ENCODE data around the gene DYNC2H1. TPM values are rescaled to one million over a fixed set of nuclear protein-coding genes. Genes with fewer than 3 reads are reported as not detected.

Gene DYNC2H1
- polyA plus RNA-seq, 1 donor (not counting 4 experiments of a cell fraction or from before 2014, with no cell fraction given) = 18.5 TPM

- Histone ChIP-seq H2AFZ (ENCODE audit: control insufficient read depth, low read length) (no peak overlapping the region), H3K79me2 (ENCODE audit: control insufficient read depth, insufficient read depth, low read length) (no peaks in the 10 kb centered on the region), H3K9me3 (ENCODE audit: control insufficient read depth, low read depth, low read length) (no peaks in the 10 kb centered on the region), H3K4me1 (ENCODE audit: control insufficient read depth, extremely low read depth, insufficient read depth, low read length) (no peaks in the 10 kb centered on the region), H3K9ac (ENCODE audit: control insufficient read depth, extremely low read depth, insufficient read depth, low read length) (no peak overlapping the region), H4K20me1 (ENCODE audit: control insufficient read depth, extremely low read depth, insufficient read depth, low read length) (no peaks in the 10 kb centered on the region), H3K27ac (ENCODE audit: control insufficient read depth, insufficient read depth, low read length) (no peak overlapping the region), H3K4me3 (ENCODE audit: control insufficient read depth in 2 of 3, extremely low read depth in 1 of 3, insufficient read depth in 2 of 3, low read depth in 1 of 3, low read length in 3 of 3) (no peak overlapping the region), H3K9me1 (ENCODE audit: control insufficient read depth, extremely low read depth, insufficient read depth, low read length) (no peaks in the 10 kb centered on the region), H3K27me3 (ENCODE audit: control insufficient read depth, extremely low read depth, insufficient read depth, low read length) (no peaks in the 10 kb centered on the region), H3K4me2 (ENCODE audit: control insufficient read depth, extremely low read depth, insufficient read depth, low read depth, low read length) (no peak overlapping the region), H3K36me3 (ENCODE audit: control insufficient read depth in 2 of 2, extremely low read depth in 1 of 2, insufficient read depth in 2 of 2, low read length in 2 of 2) (peaks cover 0 to 4% of the 10 kb centered on the region in 2 experiments)
- TF ChIP-seq CTCF (optimal IDR thresholded peaks at IDR 0.05 in 1 of 3, IDR thresholded peaks at IDR 0.05 in 1 of 3, conservative IDR thresholded peaks at IDR 0.05 in 1 of 3; ENCODE audit: extremely low read depth in 1 of 3, insufficient read depth in 2 of 3, low read length in 3 of 3) = no peak
- TF ChIP-seq EZH2 (IDR thresholded peaks at IDR 0.05; ENCODE audit: low read length) = no peak
- dilution Hi-C loops (cut with MboI; ENCODE audit: extremely low pct_ligation_motif_present, low sequenced_read_pairs) = no loop called here
- FAIRE-seq = no peak
- no peak for DNase-seq (ENCODE audit: low read depth, low spot score)
Measured at GRCh38 chr11:103420593-103420992, 311.4 kb downstream of the DYNC2H1 start.

GRCh38 chr11:103433386-103434072, 324.3 kb downstream of the DYNC2H1 start:
- TF ChIP-seq CTCF (optimal IDR thresholded peaks at IDR 0.05 in 1 of 3, IDR thresholded peaks at IDR 0.05 in 1 of 3, conservative IDR thresholded peaks at IDR 0.05 in 1 of 3; ENCODE audit: extremely low read depth in 1 of 3, insufficient read depth in 2 of 3, low read length in 3 of 3) (no peak), EZH2 (IDR thresholded peaks at IDR 0.05; ENCODE audit: low read length) (no peak)
- Histone ChIP-seq H4K20me1 (ENCODE audit: control insufficient read depth, extremely low read depth, insufficient read depth, low read length) (no peaks in the 10 kb centered on the region), H3K9me3 (ENCODE audit: control insufficient read depth, low read depth, low read length) (no peaks in the 10 kb centered on the region), H3K9ac (ENCODE audit: control insufficient read depth, extremely low read depth, insufficient read depth, low read length) (no peak overlapping the region), H3K4me2 (ENCODE audit: control insufficient read depth, extremely low read depth, insufficient read depth, low read depth, low read length) (peak overlapping the region; percentile 74), H2AFZ (ENCODE audit: control insufficient read depth, low read length) (peak overlapping the region; percentile 34), H3K4me1 (ENCODE audit: control insufficient read depth, extremely low read depth, insufficient read depth, low read length) (peaks cover 24% of the 10 kb centered on the region), H3K36me3 (ENCODE audit: control insufficient read depth in 2 of 2, extremely low read depth in 1 of 2, insufficient read depth in 2 of 2, low read length in 2 of 2) (no peaks in the 10 kb centered on the region), H3K79me2 (ENCODE audit: control insufficient read depth, insufficient read depth, low read length) (no peaks in the 10 kb centered on the region), H3K4me3 (ENCODE audit: control insufficient read depth in 2 of 3, extremely low read depth in 1 of 3, insufficient read depth in 2 of 3, low read depth in 1 of 3, low read length in 3 of 3) (peak overlapping the region in 2 of 3 experiments; percentile 43 to 47), H3K27ac (ENCODE audit: control insufficient read depth, insufficient read depth, low read length) (peak overlapping the region; percentile 78), H3K27me3 (ENCODE audit: control insufficient read depth, extremely low read depth, insufficient read depth, low read length) (no peaks in the 10 kb centered on the region), H3K9me1 (ENCODE audit: control insufficient read depth, extremely low read depth, insufficient read depth, low read length) (no peaks in the 10 kb centered on the region)
- DNase-seq (ENCODE audit: low read depth, low spot score) (no peak), FAIRE-seq (peak; percentile 75)
- dilution Hi-C loops (cut with MboI; ENCODE audit: extremely low pct_ligation_motif_present, low sequenced_read_pairs) = no loop called here
